HG02852 (cell line): Measurements from ENCODE around the gene DMRTB1.

Source experiments
- ATAC-seq: cut with Tn5 transposase; IDR thresholded peaks from one replicate; pipeline ENCODE4 v1.9.1; 2021; ENCODE audit warnings: mild to moderate bottlenecking, moderate library complexity; ENCODE audit not compliant: unreplicated experiment

DMRTB1 gene

GRCh38 chr1:53459321-53460175 is at the start of gene DMRTB1:
Gene DMRTB1, plus strand, starts transcription at chr1:53459399. Its CDS starts 55 bp downstream, at chr1:53459454.
- no peak for ATAC-seq

- no peak for ATAC-seq
These were observed 49.5 kb upstream of the DMRTB1 start for GRCh38 chr1:53409695-53410094.

GRCh38 chr1:53410100-53410541 is 49.1 kb upstream of the DMRTB1 start:
- ATAC-seq: no peak

GRCh38 chr1:53410701-53411100 is 48.5 kb upstream of the DMRTB1 start:
- ATAC-seq: no peak

- ATAC-seq: no peak
These were observed 47.6 kb upstream of the DMRTB1 start for GRCh38 chr1:53411541-53412152.

- ATAC-seq: no peak
These were observed 46.7 kb upstream of the DMRTB1 start for GRCh38 chr1:53412285-53413174.

GRCh38 chr1:53413175-53414001 is 45.8 kb upstream of the DMRTB1 start:
- peak; percentile 58 for ATAC-seq

- ATAC-seq: no peak
These were observed 44.6 kb upstream of the DMRTB1 start for GRCh38 chr1:53414632-53415031.

GRCh38 chr1:53415432-53415831 is 43.8 kb upstream of the DMRTB1 start:
- ATAC-seq: no peak

- ATAC-seq: no peak
These were observed 42.9 kb upstream of the DMRTB1 start for GRCh38 chr1:53416269-53416813.

- no peak for ATAC-seq
These were observed 42.1 kb upstream of the DMRTB1 start for GRCh38 chr1:53417074-53417511.

GRCh38 chr1:53419034-53419433 is 40.2 kb upstream of the DMRTB1 start:
- ATAC-seq: no peak

GRCh38 chr1:53420341-53420740 is 38.9 kb upstream of the DMRTB1 start:
- ATAC-seq: no peak

- no peak for ATAC-seq
These were observed 38.0 kb upstream of the DMRTB1 start for GRCh38 chr1:53421208-53421607.

GRCh38 chr1:53430261-53430660 is 28.9 kb upstream of the DMRTB1 start:
- ATAC-seq: no peak

GRCh38 chr1:53430779-53431178 is 28.4 kb upstream of the DMRTB1 start:
- no peak for ATAC-seq

- no peak for ATAC-seq
These were observed 28.0 kb upstream of the DMRTB1 start for GRCh38 chr1:53431244-53431643.

- ATAC-seq: no peak
These were observed 27.2 kb upstream of the DMRTB1 start for GRCh38 chr1:53431805-53432565.

- ATAC-seq: no peak
These were observed 26.6 kb upstream of the DMRTB1 start for GRCh38 chr1:53432611-53433010.
